ENCODE data around the gene PRRC2C.
"Not testable (repeated sequence)": the region's sequence is repeated elsewhere in the genome, so short reads cannot be mapped to it uniquely, and the experiment has no call there.

PRRC2C gene

DNA sequence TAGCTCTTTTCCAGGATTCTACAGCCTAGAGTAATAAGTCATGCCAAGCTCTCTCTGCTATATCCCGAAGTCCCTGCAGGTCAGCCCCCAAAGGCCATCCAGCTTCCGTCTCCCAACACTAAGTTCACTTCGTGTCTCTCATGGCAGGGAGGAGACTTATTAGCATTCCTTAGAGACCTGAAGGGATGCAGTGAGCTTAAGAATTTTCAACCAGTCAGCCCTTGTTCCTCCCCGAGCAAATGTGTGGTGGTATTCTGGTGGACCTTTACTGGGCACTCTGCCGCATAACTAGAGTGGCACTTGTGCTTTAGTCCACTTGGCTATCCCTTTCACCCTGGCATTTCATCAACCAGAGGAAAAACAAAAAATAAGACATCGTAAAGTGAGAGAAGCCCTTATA, 117.7 kb downstream of the PRRC2C start:
- H3K18ac ChIP-seq (ENCODE audit: low read length); H2BK15ac ChIP-seq (replicated peaks; ENCODE audit: low read depth); H3K4me1 ChIP-seq (ENCODE audit: control insufficient read depth, low read depth, low read length); H3K4me3 ChIP-seq (ENCODE audit: low read length); H3K23ac ChIP-seq (ENCODE audit: low read length); H3K4ac ChIP-seq (ENCODE audit: low read depth, low read length); H3K79me2 ChIP-seq (ENCODE audit: control insufficient read depth, insufficient read depth, low read length); H3K36me3 ChIP-seq (ENCODE audit: control insufficient read depth, insufficient read depth, low read length); H2AK5ac ChIP-seq (ENCODE audit: low read length); H4K8ac ChIP-seq (ENCODE audit: low read depth, low read length); H3K79me1 ChIP-seq (ENCODE audit: low read length); H3K27me3 ChIP-seq (ENCODE audit: insufficient read depth, low read length, poor library complexity); H3K4me2 ChIP-seq (ENCODE audit: low read length); H3K56ac ChIP-seq (ENCODE audit: low read length); H4K5ac ChIP-seq (ENCODE audit: low read length); H2BK120ac ChIP-seq (ENCODE audit: low read depth, low read length); H2BK5ac ChIP-seq (ENCODE audit: low read length); H3K9ac ChIP-seq (ENCODE audit: low read length); H3K27ac ChIP-seq (ENCODE audit: low read depth, low read length): not testable (repeated sequence)
- peak; percentile 22 for DNase-seq
- WGBS (ENCODE audit: extremely low coverage, insufficient coverage, low lambda C conversion rate): no CpG with 5 or more reads among the region's 6 CpGs

DNA sequence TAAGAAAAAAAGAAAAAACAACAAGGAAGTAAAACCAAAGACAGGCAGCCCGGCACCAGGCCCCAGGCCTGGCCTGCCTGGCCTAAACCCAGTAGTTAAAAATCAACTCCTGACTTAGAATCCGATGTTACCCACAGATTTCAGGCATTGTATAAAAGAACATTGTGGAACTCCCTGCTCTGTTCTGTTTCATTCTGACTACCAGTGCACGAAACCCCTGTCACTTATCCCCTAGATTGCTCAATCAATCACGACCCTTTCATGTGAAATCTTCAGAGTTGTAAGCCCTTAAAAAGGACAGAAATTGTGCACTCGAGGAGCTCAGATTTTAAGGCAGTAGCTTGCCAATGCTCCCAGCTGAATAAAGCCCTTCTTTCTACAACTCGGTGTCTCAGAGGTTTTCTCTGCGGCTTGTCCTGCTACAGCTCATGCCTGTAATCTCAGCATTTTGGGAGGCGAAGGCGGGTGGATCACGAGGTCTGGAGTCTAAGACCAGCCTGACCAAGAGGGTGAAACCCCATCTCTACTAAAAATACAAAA, 121.1 kb downstream of the PRRC2C start:
- no peak overlapping the region for H3K56ac ChIP-seq (ENCODE audit: low read length)
- no peak overlapping the region for H2AK5ac ChIP-seq (ENCODE audit: low read length)
- no peaks in the 10 kb centered on the region for H3K79me2 ChIP-seq (ENCODE audit: control insufficient read depth, insufficient read depth, low read length)
- no peaks in the 10 kb centered on the region for H3K36me3 ChIP-seq (ENCODE audit: control insufficient read depth, insufficient read depth, low read length)
- no peak overlapping the region for H3K27ac ChIP-seq (ENCODE audit: low read depth, low read length)
- H2BK15ac ChIP-seq (replicated peaks; ENCODE audit: low read depth): no peak overlapping the region
- no peak for DNase-seq
- H3K18ac ChIP-seq (ENCODE audit: low read length): no peak overlapping the region
- H3K9ac ChIP-seq (ENCODE audit: low read length): no peak overlapping the region
- H3K79me1 ChIP-seq (ENCODE audit: low read length): no peaks in the 10 kb centered on the region
- no peak overlapping the region for H2BK120ac ChIP-seq (ENCODE audit: low read depth, low read length)
- no peak overlapping the region for H3K4me3 ChIP-seq (ENCODE audit: low read length)
- H3K4me2 ChIP-seq (ENCODE audit: low read length): no peak overlapping the region
- no peaks in the 10 kb centered on the region for H3K4me1 ChIP-seq (ENCODE audit: control insufficient read depth, low read depth, low read length)
- H3K27me3 ChIP-seq (ENCODE audit: insufficient read depth, low read length, poor library complexity): no peaks in the 10 kb centered on the region
- no peak overlapping the region for H4K8ac ChIP-seq (ENCODE audit: low read depth, low read length)
- H3K4ac ChIP-seq (ENCODE audit: low read depth, low read length): no peak overlapping the region
- no CpG with 5 or more reads among the region's 10 CpGs for whole genome bisulfite sequencing (ENCODE audit: extremely low coverage, insufficient coverage, low lambda C conversion rate)
- H3K23ac ChIP-seq (ENCODE audit: low read length): no peak overlapping the region
- H4K5ac ChIP-seq (ENCODE audit: low read length): no peak overlapping the region
- no peak overlapping the region for H2BK5ac ChIP-seq (ENCODE audit: low read length)

DNA sequence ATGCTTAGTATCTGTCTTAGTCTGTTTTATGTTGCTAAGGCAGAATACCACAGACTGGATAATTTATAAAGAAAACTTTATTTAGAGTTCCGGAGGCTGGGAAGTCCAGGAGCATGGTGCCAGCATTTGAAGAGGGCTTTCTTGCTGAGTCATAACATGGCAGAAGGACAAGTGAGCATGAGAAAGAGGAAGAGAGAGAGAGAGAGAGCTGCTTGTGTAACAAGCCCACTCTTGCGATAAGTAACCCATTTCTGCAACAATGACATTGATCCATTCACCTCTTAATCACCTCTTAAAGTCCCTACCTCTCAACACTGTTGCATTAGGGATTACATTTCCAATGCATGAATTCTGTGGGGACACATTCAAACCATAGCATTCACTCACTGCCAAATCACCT, 125.1 kb downstream of the PRRC2C start:
- H4K8ac ChIP-seq (ENCODE audit: low read depth, low read length): no peak overlapping the region
- H3K4me1 ChIP-seq (ENCODE audit: control insufficient read depth, low read depth, low read length): no peaks in the 10 kb centered on the region
- H3K56ac ChIP-seq (ENCODE audit: low read length): no peak overlapping the region
- H3K27ac ChIP-seq (ENCODE audit: low read depth, low read length): no peak overlapping the region
- H2BK5ac ChIP-seq (ENCODE audit: low read length): no peak overlapping the region
- H3K36me3 ChIP-seq (ENCODE audit: control insufficient read depth, insufficient read depth, low read length): no peaks in the 10 kb centered on the region
- no CpG with 5 or more reads among the region's 2 CpGs for WGBS (ENCODE audit: extremely low coverage, insufficient coverage, low lambda C conversion rate)
- H3K27me3 ChIP-seq (ENCODE audit: insufficient read depth, low read length, poor library complexity): no peaks in the 10 kb centered on the region
- H2BK15ac ChIP-seq (replicated peaks; ENCODE audit: low read depth): no peak overlapping the region
- H4K5ac ChIP-seq (ENCODE audit: low read length): no peak overlapping the region
- H3K79me2 ChIP-seq (ENCODE audit: control insufficient read depth, insufficient read depth, low read length): no peaks in the 10 kb centered on the region
- no peak for DNase-seq
- H3K23ac ChIP-seq (ENCODE audit: low read length): no peak overlapping the region
- H2AK5ac ChIP-seq (ENCODE audit: low read length): no peak overlapping the region
- H3K4me3 ChIP-seq (ENCODE audit: low read length): no peak overlapping the region
- H3K4ac ChIP-seq (ENCODE audit: low read depth, low read length): no peak overlapping the region
- no peak overlapping the region for H3K9ac ChIP-seq (ENCODE audit: low read length)
- H3K79me1 ChIP-seq (ENCODE audit: low read length): no peaks in the 10 kb centered on the region
- no peak overlapping the region for H3K4me2 ChIP-seq (ENCODE audit: low read length)
- no peak overlapping the region for H3K18ac ChIP-seq (ENCODE audit: low read length)
- no peak overlapping the region for H2BK120ac ChIP-seq (ENCODE audit: low read depth, low read length)

DNA sequence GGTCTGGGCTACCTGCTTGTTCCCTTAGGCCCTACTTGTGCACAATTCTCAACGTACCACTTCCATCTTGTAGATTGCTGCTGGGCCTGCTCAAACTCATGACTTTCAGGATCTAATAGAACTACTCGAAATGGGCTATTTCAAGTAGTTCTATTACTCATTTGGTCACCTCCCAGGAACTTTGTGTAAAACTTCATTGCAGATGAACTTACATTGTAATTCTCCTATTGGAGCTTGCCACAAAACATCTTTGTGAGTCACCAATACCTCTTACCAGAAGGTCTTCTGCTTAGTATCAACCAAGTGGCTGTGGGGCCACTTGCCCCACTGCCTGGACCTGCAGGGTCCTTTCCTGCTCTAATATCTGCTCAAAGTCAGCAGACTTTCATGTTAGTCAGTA, 126.0 kb downstream of the PRRC2C start:
- no peak overlapping the region for H4K8ac ChIP-seq (ENCODE audit: low read depth, low read length)
- no peaks in the 10 kb centered on the region for H3K79me2 ChIP-seq (ENCODE audit: control insufficient read depth, insufficient read depth, low read length)
- no peak overlapping the region for H3K4ac ChIP-seq (ENCODE audit: low read depth, low read length)
- WGBS (ENCODE audit: extremely low coverage, insufficient coverage, low lambda C conversion rate): no CpG with 5 or more reads among the region's 2 CpGs
- no peaks in the 10 kb centered on the region for H3K79me1 ChIP-seq (ENCODE audit: low read length)
- no peak overlapping the region for H2BK5ac ChIP-seq (ENCODE audit: low read length)
- no peak for DNase-seq
- H3K18ac ChIP-seq (ENCODE audit: low read length): no peak overlapping the region
- H3K36me3 ChIP-seq (ENCODE audit: control insufficient read depth, insufficient read depth, low read length): no peaks in the 10 kb centered on the region
- no peaks in the 10 kb centered on the region for H3K27me3 ChIP-seq (ENCODE audit: insufficient read depth, low read length, poor library complexity)
- H3K4me1 ChIP-seq (ENCODE audit: control insufficient read depth, low read depth, low read length): no peaks in the 10 kb centered on the region
- no peak overlapping the region for H3K9ac ChIP-seq (ENCODE audit: low read length)
- no peak overlapping the region for H3K23ac ChIP-seq (ENCODE audit: low read length)
- no peak overlapping the region for H4K5ac ChIP-seq (ENCODE audit: low read length)
- no peak overlapping the region for H3K27ac ChIP-seq (ENCODE audit: low read depth, low read length)
- no peak overlapping the region for H3K4me3 ChIP-seq (ENCODE audit: low read length)
- no peak overlapping the region for H3K4me2 ChIP-seq (ENCODE audit: low read length)
- H2AK5ac ChIP-seq (ENCODE audit: low read length): no peak overlapping the region
- H3K56ac ChIP-seq (ENCODE audit: low read length): no peak overlapping the region
- H2BK15ac ChIP-seq (replicated peaks; ENCODE audit: low read depth): no peak overlapping the region
- H2BK120ac ChIP-seq (ENCODE audit: low read depth, low read length): no peak overlapping the region

DNA sequence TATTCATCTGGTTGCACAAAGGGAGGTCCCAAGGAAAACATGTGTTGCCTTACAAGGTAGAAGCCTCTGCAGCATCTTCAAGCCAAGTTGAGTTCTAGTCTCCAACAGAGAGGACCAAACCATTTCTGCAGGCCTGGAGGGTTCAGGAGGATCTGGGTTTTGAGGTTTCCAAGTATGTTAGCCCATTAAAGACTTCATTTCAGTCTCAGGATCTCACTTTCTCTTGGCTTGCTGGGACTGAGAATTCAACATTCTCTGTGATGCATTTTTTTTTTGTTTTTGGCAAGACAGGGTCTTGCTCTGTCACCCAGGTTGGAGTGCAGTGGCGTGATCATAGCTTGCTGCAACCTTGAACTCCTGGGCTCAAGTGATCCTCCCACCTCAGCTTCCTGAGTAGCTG, 128.0 kb downstream of the PRRC2C start:
- Histone ChIP-seq H2AK5ac (ENCODE audit: low read length) (no peak overlapping the region), H3K4me2 (ENCODE audit: low read length) (no peak overlapping the region), H2BK15ac (replicated peaks; ENCODE audit: low read depth) (no peak overlapping the region), H3K4me1 (ENCODE audit: control insufficient read depth, low read depth, low read length) (no peaks in the 10 kb centered on the region), H3K4me3 (ENCODE audit: low read length) (no peak overlapping the region), H2BK120ac (ENCODE audit: low read depth, low read length) (no peak overlapping the region), H4K5ac (ENCODE audit: low read length) (no peak overlapping the region), H3K27me3 (ENCODE audit: insufficient read depth, low read length, poor library complexity) (no peaks in the 10 kb centered on the region), H3K27ac (ENCODE audit: low read depth, low read length) (no peak overlapping the region), H3K9ac (ENCODE audit: low read length) (no peak overlapping the region), H3K4ac (ENCODE audit: low read depth, low read length) (no peak overlapping the region), H3K36me3 (ENCODE audit: control insufficient read depth, insufficient read depth, low read length) (no peaks in the 10 kb centered on the region), H3K56ac (ENCODE audit: low read length) (no peak overlapping the region), H3K18ac (ENCODE audit: low read length) (no peak overlapping the region), H3K23ac (ENCODE audit: low read length) (no peak overlapping the region), H4K8ac (ENCODE audit: low read depth, low read length) (no peak overlapping the region), H3K79me2 (ENCODE audit: control insufficient read depth, insufficient read depth, low read length) (no peaks in the 10 kb centered on the region), H2BK5ac (ENCODE audit: low read length) (no peak overlapping the region), H3K79me1 (ENCODE audit: low read length) (no peaks in the 10 kb centered on the region)
- no CpG with 5 or more reads among the region's 1 CpG for WGBS (ENCODE audit: extremely low coverage, insufficient coverage, low lambda C conversion rate)
- DNase-seq: no peak

DNA sequence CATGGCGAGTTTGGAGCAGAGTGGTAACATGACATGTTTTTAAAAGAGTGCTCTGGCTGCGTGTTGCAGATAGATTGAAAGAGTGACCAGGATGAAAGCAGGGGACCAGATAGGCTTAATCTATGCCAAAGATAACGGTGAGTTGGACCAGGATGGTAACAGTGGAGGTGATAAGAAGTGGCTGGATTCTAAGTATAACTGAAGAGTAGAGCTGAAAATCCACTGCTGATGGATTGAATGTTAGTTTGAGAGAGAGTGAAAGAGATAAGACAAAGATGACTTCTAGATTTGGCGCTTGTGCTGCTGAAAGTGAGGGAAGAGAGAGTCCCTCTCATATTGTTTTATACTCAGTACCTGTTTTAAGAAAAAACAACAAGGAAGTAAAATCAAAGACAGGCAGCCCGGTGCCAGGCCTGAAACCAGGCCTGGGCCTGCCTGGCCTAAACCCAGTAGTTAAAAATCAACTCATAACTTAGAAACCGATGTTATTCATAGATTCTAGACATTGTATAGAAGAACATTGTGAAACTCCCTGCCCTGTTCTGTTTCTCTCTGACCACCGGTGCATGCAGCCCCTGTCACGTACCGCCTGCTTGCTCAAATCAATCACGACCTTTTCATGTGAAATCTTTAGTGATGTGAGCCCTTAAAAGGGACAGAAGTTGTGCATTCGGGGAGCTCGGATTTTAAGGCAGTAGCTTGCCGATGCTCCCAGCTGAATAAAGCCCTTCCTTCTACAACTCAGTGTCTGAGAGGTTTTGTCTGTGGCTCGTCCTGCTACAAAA, 130.0 kb downstream of the PRRC2C start:
- H3K79me1 ChIP-seq (ENCODE audit: low read length); H3K18ac ChIP-seq (ENCODE audit: low read length); H2BK120ac ChIP-seq (ENCODE audit: low read depth, low read length); H3K36me3 ChIP-seq (ENCODE audit: control insufficient read depth, insufficient read depth, low read length); H3K4me2 ChIP-seq (ENCODE audit: low read length); H3K4me1 ChIP-seq (ENCODE audit: control insufficient read depth, low read depth, low read length); H3K27me3 ChIP-seq (ENCODE audit: insufficient read depth, low read length, poor library complexity); H3K4me3 ChIP-seq (ENCODE audit: low read length); H4K8ac ChIP-seq (ENCODE audit: low read depth, low read length); H3K9ac ChIP-seq (ENCODE audit: low read length); H3K56ac ChIP-seq (ENCODE audit: low read length); H3K79me2 ChIP-seq (ENCODE audit: control insufficient read depth, insufficient read depth, low read length); H4K5ac ChIP-seq (ENCODE audit: low read length); H3K27ac ChIP-seq (ENCODE audit: low read depth, low read length); H3K4ac ChIP-seq (ENCODE audit: low read depth, low read length); H2BK15ac ChIP-seq (replicated peaks; ENCODE audit: low read depth); H2AK5ac ChIP-seq (ENCODE audit: low read length); H3K23ac ChIP-seq (ENCODE audit: low read length); H2BK5ac ChIP-seq (ENCODE audit: low read length): not testable (repeated sequence)
- peak; percentile 71 for DNase-seq
- no CpG with 5 or more reads among the region's 14 CpGs for WGBS (ENCODE audit: extremely low coverage, insufficient coverage, low lambda C conversion rate)
